Neural cell (in vitro differentiated cells): ENCODE measurements around the gene RAI14. TPM values are rescaled to one million over a fixed set of nuclear protein-coding genes. Genes with fewer than 3 reads are reported as not detected.

Experiments used
- H2AFZ ChIP-seq: fragments of 200-600, 300-800 bp; sonication (generic), shearing (Covaris generic); 2 replicates; pipeline ENCODE4 v1.6.0; 2014; ENCODE audit warnings: low read depth, mild to moderate bottlenecking, antibody characterized with exemption, low read length, moderate library complexity
- H3F3A ChIP-seq: fragments of 200-600 bp; shearing (Covaris generic); 2 replicates; pipeline ENCODE4 v1.6.1; 2016; ENCODE audit warnings: mild to moderate bottlenecking, moderate library complexity, mixed read lengths, antibody characterized with exemption, low read length; ENCODE audit not compliant: insufficient read depth, poor library complexity, severe bottlenecking
- H3K27ac ChIP-seq: fragments of 200-600, 300-800 bp; sonication (generic), shearing (Covaris generic); 2 replicates; pipeline ENCODE4 v1.5.1; 2014; ENCODE audit warnings: mild to moderate bottlenecking, low read length, moderate library complexity
- H3K27me3 ChIP-seq: fragments of 300-800, 200-600 bp; sonication (generic), shearing (Covaris generic); 2 replicates; pipeline ENCODE4 v1.6.0; 2014; ENCODE audit warnings: mild to moderate bottlenecking, low read depth, low read length, moderate library complexity; ENCODE audit not compliant: insufficient read depth
- H3K36me3 ChIP-seq: fragments of 300-800, 200-600 bp; sonication (generic), shearing (Covaris generic); 2 replicates; pipeline ENCODE4 v1.5.1; 2014; ENCODE audit warnings: mild to moderate bottlenecking, antibody characterized with exemption, low read length, moderate library complexity; ENCODE audit not compliant: insufficient read depth
- H3K4me2 ChIP-seq: fragments of 300-800, 200-600 bp; sonication (generic), shearing (Covaris generic); 2 replicates; pipeline ENCODE4 v1.6.0; 2014; ENCODE audit warnings: mild to moderate bottlenecking, low read length
- H3K4me3 ChIP-seq: fragments of 300-800, 200-600 bp; sonication (generic), shearing (Covaris generic); 2 replicates; pipeline ENCODE4 v1.5.1; 2014; ENCODE audit warnings: mild to moderate bottlenecking, low read length, moderate library complexity
- H3K79me2 ChIP-seq: fragments of 200-600 bp; shearing (Covaris generic); replicated peaks from 2 replicates; pipeline ENCODE4 v1.6.0; 2014; ENCODE audit warnings: mild to moderate bottlenecking, low read length, moderate library complexity; ENCODE audit not compliant: insufficient read depth
- H3K9ac ChIP-seq: fragments of 300-800, 200-600 bp; sonication (generic), shearing (Covaris generic); 2 replicates; pipeline ENCODE4 v1.6.1; 2016; ENCODE audit warnings: mild to moderate bottlenecking, low read length, mixed read lengths
- H3K9me2 ChIP-seq: fragments of 200-600 bp; shearing (Covaris generic); 2 replicates; pipeline ENCODE4 v1.6.1; 2016; ENCODE audit warnings: mild to moderate bottlenecking, low read length, mixed read lengths; ENCODE audit not compliant: insufficient read depth
- H3K9me3 ChIP-seq: fragments of 200-600, 300-800 bp; sonication (generic), shearing (Covaris generic); 2 replicates; pipeline ENCODE4 v1.6.1; 2016; ENCODE audit warnings: mild to moderate bottlenecking, mixed run types, low read length, moderate library complexity, mixed read lengths
- H4K20me1 ChIP-seq: fragments of 200-600 bp; shearing (Covaris generic); 2 replicates; pipeline ENCODE4 v1.6.1; 2016; ENCODE audit warnings: mild to moderate bottlenecking, mixed run types; ENCODE audit not compliant: insufficient read depth
- CTCF ChIP-seq: fragments of 450-650 bp; IDR thresholded peaks from 2 replicates; pipeline ENCODE4 v1.5.1; 2014; ENCODE audit warnings: antibody characterized with exemption, mild to moderate bottlenecking, moderate library complexity; ENCODE audit not compliant: poor library complexity, severe bottlenecking
- EP300 ChIP-seq: fragments of 450-650 bp; conservative IDR thresholded peaks from 2 replicates; pipeline ENCODE4 v1.6.1; 2014; ENCODE audit warnings: antibody characterized with exemption, mild to moderate bottlenecking, moderate library complexity; ENCODE audit not compliant: poor library complexity, severe bottlenecking
- EZH2 ChIP-seq: fragments of 200-600, 300-800 bp; shearing (Covaris generic), sonication (generic); IDR thresholded peaks from 2 replicates; pipeline ENCODE4 v1.6.1; 2014; ENCODE audit warnings: antibody characterized with exemption, low read length, borderline replicate concordance, mild to moderate bottlenecking; ENCODE audit not compliant: insufficient read depth, poor library complexity, severe bottlenecking
- MXI1 ChIP-seq: fragments of 450-650 bp; conservative IDR thresholded peaks from 2 replicates; pipeline ENCODE4 v1.6.1; 2014; ENCODE audit warnings: antibody characterized with exemption, mild to moderate bottlenecking; ENCODE audit not compliant: poor library complexity, severe bottlenecking
- POLR2AphosphoS5 ChIP-seq: IDR thresholded peaks from 2 replicates; pipeline ENCODE4 v1.6.1; 2012
- RAD21 ChIP-seq: fragments of 450-650 bp; conservative IDR thresholded peaks from 2 replicates; pipeline ENCODE4 v1.6.1; 2014; ENCODE audit warnings: antibody characterized with exemption, mild to moderate bottlenecking, moderate library complexity
- SMC3 ChIP-seq: fragments of 450-650 bp; conservative IDR thresholded peaks from 2 replicates; pipeline ENCODE4 v1.6.1; 2014; ENCODE audit warnings: antibody characterized with exemption, mild to moderate bottlenecking, moderate library complexity; ENCODE audit not compliant: poor library complexity
- TAF1 ChIP-seq: IDR thresholded peaks from 2 replicates; pipeline ENCODE4 v1.6.1; 2012; ENCODE audit warnings: low read depth
- polyA plus RNA-seq: library from polyadenylated mRNA; depleted of rRNA; stranded (reverse); fragments of >200 nt; gene quantifications from 2 replicates; pipeline ENCODE4 v1.2.3, GENCODE V29; 2014
- TF ChIP-seq, protein P1 (sequence below): IDR thresholded peaks from 2 replicates; pipeline ENCODE4 v1.6.1; 2012; ENCODE audit warnings: borderline replicate concordance

RAI14 gene
- polyA plus RNA-seq, 1 donor from 2014 or later = 7.8 TPM

DNA sequence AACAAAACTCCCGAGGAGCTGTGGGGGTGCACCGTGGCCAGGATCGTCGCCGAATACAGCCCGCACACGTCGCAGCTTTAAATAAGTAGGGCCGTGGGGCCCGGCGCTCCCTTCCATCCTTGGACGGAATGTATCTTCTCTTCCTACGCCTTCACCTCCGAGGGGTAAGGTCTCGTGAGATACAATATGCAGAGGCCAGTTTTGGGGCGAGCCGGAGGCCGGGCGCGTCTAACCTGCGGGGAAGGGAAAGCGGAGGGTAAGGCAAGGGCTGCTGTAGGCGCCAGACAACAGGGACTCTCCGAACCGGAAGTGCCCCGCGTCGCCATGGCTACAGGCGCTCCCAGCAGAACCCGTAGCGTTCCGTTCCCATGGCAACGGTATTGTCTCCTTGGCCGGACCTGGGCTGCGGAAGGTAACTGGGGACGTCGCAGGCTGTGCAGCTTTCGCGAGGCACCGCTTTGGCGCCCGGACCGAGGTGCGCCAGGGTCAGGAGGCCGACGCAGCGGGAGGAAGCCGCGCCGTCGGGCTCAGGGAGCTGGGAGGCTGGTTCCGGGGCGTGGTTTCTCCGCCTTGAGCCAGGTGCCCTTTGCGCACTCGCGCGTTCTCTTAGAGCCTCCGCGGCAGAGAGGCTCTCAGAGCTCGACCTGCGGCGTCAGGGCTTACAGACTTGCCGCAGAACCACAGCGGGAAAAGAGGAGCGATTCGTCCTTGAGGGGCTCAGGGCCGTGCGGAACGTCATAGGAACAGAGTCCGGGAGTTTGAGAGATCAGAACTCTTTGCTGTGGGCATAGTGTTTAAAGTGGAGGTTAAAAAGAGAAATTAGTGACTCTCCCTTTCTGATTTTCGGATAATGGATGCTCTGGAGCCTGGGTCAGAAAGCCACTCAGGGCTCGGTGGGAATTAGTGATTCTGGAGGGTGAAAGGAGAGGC lies 182.9 kb downstream of the RAI14 start, which contains the start of gene TTC23L:
TSS of gene TTC23L (plus strand) at position 380 of the 930 bp plus-strand sequence. CDS start 1,508 bp downstream, outside the sequence.
- Histone ChIP-seq H3K27ac (peak within 1 kb of the TSS; percentile 65), H3F3A (no peaks in the 10 kb centered on the region), H3K9me2 (no peaks in the 10 kb centered on the region), H4K20me1 (no peaks in the 10 kb centered on the region), H3K27me3 (no peaks in the 10 kb centered on the region), H3K9me3 (no peaks in the 10 kb centered on the region), H3K4me3 (peak within 1 kb of the TSS; percentile 87), H3K9ac (peak within 1 kb of the TSS; percentile 63), H3K36me3 (no peaks in the 10 kb centered on the region), H2AFZ (peak within 1 kb of the TSS; percentile 99), H3K79me2 (no peaks in the 10 kb centered on the region), H3K4me2 (peak within 1 kb of the TSS; percentile 37)
- TF ChIP-seq MXI1 (peak; percentile 93), TAF1 (peak; percentile 65), RAD21 (peak; percentile 53), POLR2AphosphoS5 (no peak), EZH2 (no peak), EP300 (peak; percentile 63), SMC3 (peak; percentile 64)
- TF ChIP-seq, protein P1, sequence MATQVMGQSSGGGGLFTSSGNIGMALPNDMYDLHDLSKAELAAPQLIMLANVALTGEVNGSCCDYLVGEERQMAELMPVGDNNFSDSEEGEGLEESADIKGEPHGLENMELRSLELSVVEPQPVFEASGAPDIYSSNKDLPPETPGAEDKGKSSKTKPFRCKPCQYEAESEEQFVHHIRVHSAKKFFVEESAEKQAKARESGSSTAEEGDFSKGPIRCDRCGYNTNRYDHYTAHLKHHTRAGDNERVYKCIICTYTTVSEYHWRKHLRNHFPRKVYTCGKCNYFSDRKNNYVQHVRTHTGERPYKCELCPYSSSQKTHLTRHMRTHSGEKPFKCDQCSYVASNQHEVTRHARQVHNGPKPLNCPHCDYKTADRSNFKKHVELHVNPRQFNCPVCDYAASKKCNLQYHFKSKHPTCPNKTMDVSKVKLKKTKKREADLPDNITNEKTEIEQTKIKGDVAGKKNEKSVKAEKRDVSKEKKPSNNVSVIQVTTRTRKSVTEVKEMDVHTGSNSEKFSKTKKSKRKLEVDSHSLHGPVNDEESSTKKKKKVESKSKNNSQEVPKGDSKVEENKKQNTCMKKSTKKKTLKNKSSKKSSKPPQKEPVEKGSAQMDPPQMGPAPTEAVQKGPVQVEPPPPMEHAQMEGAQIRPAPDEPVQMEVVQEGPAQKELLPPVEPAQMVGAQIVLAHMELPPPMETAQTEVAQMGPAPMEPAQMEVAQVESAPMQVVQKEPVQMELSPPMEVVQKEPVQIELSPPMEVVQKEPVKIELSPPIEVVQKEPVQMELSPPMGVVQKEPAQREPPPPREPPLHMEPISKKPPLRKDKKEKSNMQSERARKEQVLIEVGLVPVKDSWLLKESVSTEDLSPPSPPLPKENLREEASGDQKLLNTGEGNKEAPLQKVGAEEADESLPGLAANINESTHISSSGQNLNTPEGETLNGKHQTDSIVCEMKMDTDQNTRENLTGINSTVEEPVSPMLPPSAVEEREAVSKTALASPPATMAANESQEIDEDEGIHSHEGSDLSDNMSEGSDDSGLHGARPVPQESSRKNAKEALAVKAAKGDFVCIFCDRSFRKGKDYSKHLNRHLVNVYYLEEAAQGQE = peak; percentile 43

DNA sequence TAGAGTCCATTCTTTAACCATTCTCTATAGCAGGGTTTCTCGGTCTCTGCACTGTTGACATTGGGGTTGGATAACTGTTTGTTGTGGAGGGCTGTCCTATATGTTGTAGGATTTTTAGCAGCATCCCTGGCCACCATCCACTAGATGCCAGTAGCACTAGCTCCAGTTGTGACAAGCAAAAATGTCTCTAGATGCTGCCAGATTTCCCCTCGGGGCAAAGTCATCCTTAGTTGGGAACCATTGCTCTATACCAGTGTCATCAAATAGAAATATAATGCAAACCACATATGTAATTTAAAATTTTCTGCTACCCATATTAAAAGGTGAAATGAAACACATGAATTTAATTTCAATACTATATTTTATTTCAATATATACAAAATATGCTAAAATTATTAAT lies 185.7 kb downstream of the RAI14 start:
- Histone ChIP-seq H3K9me3 (no peaks in the 10 kb centered on the region), H3K36me3 (peaks cover 6% of the 10 kb centered on the region), H3F3A (no peaks in the 10 kb centered on the region), H3K9ac (no peak overlapping the region), H3K4me3 (no peak overlapping the region), H3K27me3 (no peaks in the 10 kb centered on the region), H2AFZ (no peak overlapping the region), H3K4me2 (no peak overlapping the region), H3K79me2 (no peaks in the 10 kb centered on the region), H3K9me2 (no peaks in the 10 kb centered on the region), H3K27ac (no peak overlapping the region), H4K20me1 (no peaks in the 10 kb centered on the region)
- no peak for TF ChIP-seq EP300
- TF ChIP-seq CTCF = no peak
- TF ChIP-seq POLR2AphosphoS5 = no peak
- TF ChIP-seq SMC3 = no peak
- TF ChIP-seq EZH2 = no peak
- TF ChIP-seq RAD21 = no peak
- TF ChIP-seq, protein P1 = no peak
- no peak for TF ChIP-seq TAF1
- TF ChIP-seq MXI1 = no peak
